GM03348 (cell line): ENCODE data around the gene MTERF4.

Experiments used
- DNase-seq: peaks from one replicate; pipeline ENCODE4 v3.0.0; 2012; ENCODE audit warnings: low spot score

MTERF4 gene

GRCh38 chr2:241102239-241102803 lies at the start of gene MTERF4:
Gene MTERF4, minus strand, starts transcription at chr2:241102287. Its CDS starts 14 bp downstream, at chr2:241102273.
- peak; percentile 96 for DNase-seq

GRCh38 chr2:241150660-241151530 lies 48.8 kb upstream of the MTERF4 start:
- no peak for DNase-seq

- peak; percentile 99 for DNase-seq
Observed at GRCh38 chr2:241149925-241150659, 48.0 kb upstream of the MTERF4 start, which contains the start of gene PPP1R7. Gene PPP1R7, plus strand, starts transcription at chr2:241150467. Its CDS starts 29 bp downstream, at chr2:241150496.

GRCh38 chr2:241149675-241149924 lies 47.5 kb upstream of the MTERF4 start:
- no peak for DNase-seq

- peak; percentile 96 for DNase-seq
Observed at GRCh38 chr2:241148891-241149674, 47.0 kb upstream of the MTERF4 start, which contains the start of gene PASK. Gene PASK, minus strand, starts transcription at chr2:241149472. Its CDS starts 6,440 bp downstream, at chr2:241143032.

GRCh38 chr2:241148239-241148638 lies 46.2 kb upstream of the MTERF4 start:
- DNase-seq, result no peak

GRCh38 chr2:241147336-241147735 lies 45.2 kb upstream of the MTERF4 start:
- DNase-seq, result no peak

- no peak for DNase-seq
Observed at GRCh38 chr2:241146286-241146685, 44.2 kb upstream of the MTERF4 start.

- DNase-seq, result no peak
Observed at GRCh38 chr2:241142593-241142992, 40.5 kb upstream of the MTERF4 start.

- DNase-seq, result no peak
Observed at GRCh38 chr2:241142063-241142462, 40.0 kb upstream of the MTERF4 start.

- no peak for DNase-seq
Observed at GRCh38 chr2:241141214-241141770, 39.2 kb upstream of the MTERF4 start.

GRCh38 chr2:241140445-241140840 lies 38.4 kb upstream of the MTERF4 start:
- DNase-seq, result no peak

- no peak for DNase-seq
Observed at GRCh38 chr2:241139531-241140444, 37.7 kb upstream of the MTERF4 start.

- no peak for DNase-seq
Observed at GRCh38 chr2:241138471-241138870, 36.4 kb upstream of the MTERF4 start.

GRCh38 chr2:241137276-241138190 lies 35.4 kb upstream of the MTERF4 start:
- no peak for DNase-seq

- no peak for DNase-seq
Observed at GRCh38 chr2:241136661-241137260, 34.7 kb upstream of the MTERF4 start.

- no peak for DNase-seq
Observed at GRCh38 chr2:241136191-241136590, 34.1 kb upstream of the MTERF4 start.

GRCh38 chr2:241135737-241136136 lies 33.6 kb upstream of the MTERF4 start:
- DNase-seq, result no peak

GRCh38 chr2:241134711-241135110 lies 32.6 kb upstream of the MTERF4 start:
- DNase-seq, result no peak
